WTC11 (cell line): ENCODE results near the gene COPS3.

ENCODE experiments used
- AFF4 ChIP-seq: sonication (generic); formaldehyde crosslinking; IDR thresholded peaks from 2 replicates; pipeline ENCODE4 v1.8.1; 2023; ENCODE audit warnings: mild to moderate bottlenecking, missing genetic modification reagents, borderline replicate concordance
- ATF6 ChIP-seq: sonication (generic); formaldehyde crosslinking; IDR thresholded peaks from 2 replicates; pipeline ENCODE4 v1.8.1; 2023; ENCODE audit warnings: mild to moderate bottlenecking, missing genetic modification reagents
- CTCF ChIP-seq: fragments of 200-600 bp; IDR thresholded peaks from 2 replicates; pipeline ENCODE4 v1.8.0; 2022; ENCODE audit warnings: antibody characterized with exemption
- E2F4 ChIP-seq: sonication (generic); formaldehyde crosslinking; IDR thresholded peaks from 2 replicates; pipeline ENCODE4 v1.8.1; 2022; ENCODE audit warnings: low read depth, mild to moderate bottlenecking, moderate library complexity, missing genetic modification reagents, borderline replicate concordance
- ESRRA ChIP-seq: sonication (generic); formaldehyde crosslinking; IDR thresholded peaks from 2 replicates; pipeline ENCODE4 v1.8.1; 2022; ENCODE audit warnings: mild to moderate bottlenecking, missing genetic modification reagents, borderline replicate concordance
- JUN ChIP-seq: sonication (generic); formaldehyde crosslinking; IDR thresholded peaks from 2 replicates; pipeline ENCODE4 v1.8.0; 2023; ENCODE audit warnings: mild to moderate bottlenecking, missing genetic modification reagents
- NR2C2 ChIP-seq: sonication (generic); formaldehyde crosslinking; IDR thresholded peaks from 2 replicates; pipeline ENCODE4 v1.8.0; 2022; ENCODE audit warnings: mild to moderate bottlenecking, missing genetic modification reagents

- TF ChIP-seq JUN (CRISPR knock-in tag) (no peak), ESRRA (no peak), CTCF (no peak), ATF6 (no peak), NR2C2 (CRISPR knock-in tag) (no peak), E2F4 (CRISPR knock-in tag) (no peak), AFF4 (CRISPR knock-in tag) (no peak)
Measured at GRCh38 chr17:17221329-17221728, 59.7 kb downstream of the COPS3 start.
